Measurements from ENCODE around the gene PCNX2.

DNA sequence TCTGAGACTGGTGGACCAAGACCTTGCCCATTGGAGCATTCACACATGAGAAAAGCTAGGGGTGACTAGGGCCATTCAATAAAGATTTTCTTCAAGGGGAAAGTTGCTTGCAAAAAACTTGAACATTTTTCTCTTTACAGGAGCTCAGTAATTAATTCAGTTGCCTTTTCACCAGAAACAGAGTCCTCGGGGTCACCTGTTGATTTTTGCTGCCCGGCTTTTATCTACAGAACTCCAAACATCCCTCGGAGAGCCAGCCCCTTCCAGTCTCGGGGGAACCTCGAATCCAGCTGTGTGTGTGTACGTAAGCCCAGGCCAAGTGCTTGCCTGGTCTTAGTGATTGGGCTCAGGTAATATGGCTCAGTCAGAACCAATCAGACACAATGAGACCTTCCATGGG lies 47.5 kb downstream of the PCNX2 start:
- no peak for TF ChIP-seq POLR2A (IDR thresholded peaks at IDR 0.05)
- TF ChIP-seq, protein P1, sequence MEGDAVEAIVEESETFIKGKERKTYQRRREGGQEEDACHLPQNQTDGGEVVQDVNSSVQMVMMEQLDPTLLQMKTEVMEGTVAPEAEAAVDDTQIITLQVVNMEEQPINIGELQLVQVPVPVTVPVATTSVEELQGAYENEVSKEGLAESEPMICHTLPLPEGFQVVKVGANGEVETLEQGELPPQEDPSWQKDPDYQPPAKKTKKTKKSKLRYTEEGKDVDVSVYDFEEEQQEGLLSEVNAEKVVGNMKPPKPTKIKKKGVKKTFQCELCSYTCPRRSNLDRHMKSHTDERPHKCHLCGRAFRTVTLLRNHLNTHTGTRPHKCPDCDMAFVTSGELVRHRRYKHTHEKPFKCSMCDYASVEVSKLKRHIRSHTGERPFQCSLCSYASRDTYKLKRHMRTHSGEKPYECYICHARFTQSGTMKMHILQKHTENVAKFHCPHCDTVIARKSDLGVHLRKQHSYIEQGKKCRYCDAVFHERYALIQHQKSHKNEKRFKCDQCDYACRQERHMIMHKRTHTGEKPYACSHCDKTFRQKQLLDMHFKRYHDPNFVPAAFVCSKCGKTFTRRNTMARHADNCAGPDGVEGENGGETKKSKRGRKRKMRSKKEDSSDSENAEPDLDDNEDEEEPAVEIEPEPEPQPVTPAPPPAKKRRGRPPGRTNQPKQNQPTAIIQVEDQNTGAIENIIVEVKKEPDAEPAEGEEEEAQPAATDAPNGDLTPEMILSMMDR (IDR thresholded peaks at IDR 0.05), result no peak
